Natural killer cell (primary cell): ENCODE results near the gene SPHK2. TPM values are rescaled to one million over a fixed set of nuclear protein-coding genes. Genes with fewer than 3 reads are reported as not detected.

Experiments used
- ATAC-seq, 3 donors: fragments of 150-1000 bp in 2 of 3; fragments of 200-7000 bp in 1 of 3; cut with Tn5 transposase; 1 replicate in 1 of 3; 2 replicates in 2 of 3; pipeline ENCODE4 v1.10.0; 2021; ENCODE audit warnings: mild to moderate bottlenecking in 2 of 3, moderate library complexity in 2 of 3
- DNase-seq, 2 donors: peaks; one replicate each; pipeline versions ENCODE4 v3.0.0 to v3.0.0-alpha.2; 2013 to 2021; ENCODE audit warnings: mixed read lengths in 1 of 2
- H3K27ac ChIP-seq: one replicate; pipeline ENCODE4 v1.5.1; 2013; ENCODE audit warnings: mild to moderate bottlenecking, low read length
- H3K27me3 ChIP-seq: one replicate; pipeline ENCODE4 v1.6.1; 2013; ENCODE audit warnings: low read length; ENCODE audit not compliant: control insufficient read depth, insufficient read depth
- H3K36me3 ChIP-seq: one replicate; pipeline ENCODE4 v1.6.1; 2013; ENCODE audit warnings: low read length; ENCODE audit not compliant: control insufficient read depth, insufficient read depth
- H3K4me1 ChIP-seq: one replicate; pipeline ENCODE4 v1.6.1; 2013; ENCODE audit warnings: low read length; ENCODE audit not compliant: control insufficient read depth, insufficient read depth
- H3K4me3 ChIP-seq: one replicate; pipeline ENCODE4 v1.5.1; 2013; ENCODE audit warnings: low read length
- H3K9me3 ChIP-seq: one replicate; pipeline ENCODE4 v1.6.1; 2013; ENCODE audit warnings: low read length; ENCODE audit not compliant: control insufficient read depth, insufficient read depth
- H3K27ac Mint-ChIP-seq, 2 donors: one replicate each; pipeline ENCODE4 v1.8.0; 2022; ENCODE audit warnings: mild to moderate bottlenecking in 2 of 2, mixed read lengths in 2 of 2, moderate library complexity in 1 of 2
- H3K27me3 Mint-ChIP-seq, 2 donors: one replicate each; pipeline ENCODE4 v1.8.0; 2022; ENCODE audit warnings: low read depth in 2 of 2, mixed read lengths in 2 of 2
- H3K36me3 Mint-ChIP-seq: one replicate; pipeline ENCODE4 v1.8.0; 2022; ENCODE audit warnings: mixed read lengths
- H3K4me1 Mint-ChIP-seq, 2 donors: one replicate each; pipeline ENCODE4 v1.8.0; 2022; ENCODE audit warnings: mixed read lengths in 2 of 2
- H3K4me3 Mint-ChIP-seq: one replicate; pipeline ENCODE4 v1.8.0; 2022; ENCODE audit warnings: mild to moderate bottlenecking, moderate library complexity, mixed read lengths
- H3K9me3 Mint-ChIP-seq, 2 donors: one replicate each; pipeline ENCODE4 v1.8.0; 2022; ENCODE audit warnings: mixed read lengths in 2 of 2
- WGBS: methylation state at CpG from one replicate; pipeline ENCODE4 v1.1.7; 2013; ENCODE audit warnings: missing lambda C conversion rate; ENCODE audit not compliant: insufficient coverage; 5-methylcytosine and 5-hydroxymethylcytosine counted together
- intact Hi-C: fragments of 100-400 bp; cut with micrococcal nuclease; formaldehyde crosslinking; loops from one replicate; pipeline ENCODE4 v1.14.2; 2022
- total RNA-seq, 4 donors: library from RNA; stranded (reverse); fragments of 120-200 nt in 1 of 4; gene quantifications; one replicate each; pipeline versions ENCODE4 v1.2.3 to v1.2.4, GENCODE V29; 2013 to 2022
- TF ChIP-seq, protein P1 (sequence below): fragments of 200-600 bp; IDR thresholded peaks from one replicate; pipeline ENCODE4 v1.8.0; 2022; ENCODE audit warnings: antibody characterized with exemption

The SPHK2 gene
- total RNA-seq, 3 donors from 2014 or later (not counting 1 experiment from before 2014, with no cell fraction given): 18.6 to 28.3 (median 23.2) TPM

DNA sequence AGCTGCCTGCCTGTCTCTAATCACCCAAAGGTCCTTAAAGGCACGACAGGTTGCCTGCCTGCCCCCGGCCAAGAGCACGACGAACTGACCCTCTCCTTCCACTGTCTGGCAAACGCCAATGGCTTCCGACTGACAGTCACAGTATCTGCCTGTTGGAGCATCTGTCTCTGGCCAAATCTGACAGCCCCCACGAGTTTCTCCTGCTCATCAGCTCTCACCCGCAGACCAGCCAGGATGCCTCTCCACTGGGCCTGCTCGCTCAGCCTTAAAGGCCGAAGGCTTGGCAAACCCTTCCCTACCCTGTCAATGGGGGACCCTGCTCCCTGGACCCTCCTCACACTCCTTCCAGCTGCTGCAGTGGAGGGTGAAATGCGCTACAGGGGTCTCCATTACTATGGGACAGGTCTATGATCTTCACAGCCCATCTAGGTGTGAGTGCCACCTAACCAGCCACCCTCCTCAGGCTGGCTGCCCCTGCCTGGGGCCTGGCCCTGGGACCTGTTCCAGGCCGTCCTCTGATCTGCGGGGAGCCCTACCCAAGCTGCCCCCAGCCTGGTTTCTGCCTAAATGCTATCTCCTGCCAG, 5.4 kb upstream of the SPHK2 start:
- Histone ChIP-seq H3K9me3 (no peaks in the 10 kb centered on the region), H3K27me3 (no peaks in the 10 kb centered on the region), H3K27ac (no peak overlapping the region), H3K4me3 (no peak overlapping the region), H3K36me3 (peaks cover 33% of the 10 kb centered on the region), H3K4me1 (peaks cover 28% of the 10 kb centered on the region)
- H3K4me1 Mint-ChIP-seq: peaks cover 22 to 27% of the 10 kb centered on the region in 2 donors
- no peaks in the 10 kb centered on the region for H3K9me3 Mint-ChIP-seq
- H3K27ac Mint-ChIP-seq: peak overlapping the region; percentile 59 to 63
- TF ChIP-seq, protein P1, sequence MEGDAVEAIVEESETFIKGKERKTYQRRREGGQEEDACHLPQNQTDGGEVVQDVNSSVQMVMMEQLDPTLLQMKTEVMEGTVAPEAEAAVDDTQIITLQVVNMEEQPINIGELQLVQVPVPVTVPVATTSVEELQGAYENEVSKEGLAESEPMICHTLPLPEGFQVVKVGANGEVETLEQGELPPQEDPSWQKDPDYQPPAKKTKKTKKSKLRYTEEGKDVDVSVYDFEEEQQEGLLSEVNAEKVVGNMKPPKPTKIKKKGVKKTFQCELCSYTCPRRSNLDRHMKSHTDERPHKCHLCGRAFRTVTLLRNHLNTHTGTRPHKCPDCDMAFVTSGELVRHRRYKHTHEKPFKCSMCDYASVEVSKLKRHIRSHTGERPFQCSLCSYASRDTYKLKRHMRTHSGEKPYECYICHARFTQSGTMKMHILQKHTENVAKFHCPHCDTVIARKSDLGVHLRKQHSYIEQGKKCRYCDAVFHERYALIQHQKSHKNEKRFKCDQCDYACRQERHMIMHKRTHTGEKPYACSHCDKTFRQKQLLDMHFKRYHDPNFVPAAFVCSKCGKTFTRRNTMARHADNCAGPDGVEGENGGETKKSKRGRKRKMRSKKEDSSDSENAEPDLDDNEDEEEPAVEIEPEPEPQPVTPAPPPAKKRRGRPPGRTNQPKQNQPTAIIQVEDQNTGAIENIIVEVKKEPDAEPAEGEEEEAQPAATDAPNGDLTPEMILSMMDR: no peak
- no peak overlapping the region for H3K4me3 Mint-ChIP-seq
- intact Hi-C loops: no loop called here
- no peaks in the 10 kb centered on the region for H3K27me3 Mint-ChIP-seq
- no peak for ATAC-seq
- H3K36me3 Mint-ChIP-seq: no peaks in the 10 kb centered on the region
- DNase-seq: no peak
- WGBS: 85% methylated on average over 13 of the region's 13 CpGs

GRCh38 chr19:48614436-48615230, 4.7 kb upstream of the SPHK2 start, which contains the start of gene FAM83E:
FAM83E (minus strand) TSS chr19:48615076; CDS start chr19:48613372, 1,704 bp downstream.
- TF ChIP-seq, protein P1: no peak
- intact Hi-C loops: no loop called here
- Histone ChIP-seq H3K4me3 (no peak within 1 kb of the TSS), H3K27ac (no peak within 1 kb of the TSS), H3K27me3 (no peaks in the 10 kb centered on the region), H3K9me3 (no peaks in the 10 kb centered on the region), H3K36me3 (peaks cover 33% of the 10 kb centered on the region), H3K4me1 (peaks cover 31% of the 10 kb centered on the region)
- 83% methylated on average over 30 of the region's 31 CpGs for WGBS
- ATAC-seq (no peak), DNase-seq (no peak)
- peak within 1 kb of the TSS; percentile 4 for H3K4me3 Mint-ChIP-seq
- H3K4me1 Mint-ChIP-seq: peaks cover 29 to 32% of the 10 kb centered on the region in 2 donors
- H3K27ac Mint-ChIP-seq: peak within 1 kb of the TSS; percentile 59 to 63
- no peaks in the 10 kb centered on the region for H3K27me3 Mint-ChIP-seq
- no peaks in the 10 kb centered on the region for H3K9me3 Mint-ChIP-seq
- H3K36me3 Mint-ChIP-seq: no peaks in the 10 kb centered on the region

DNA sequence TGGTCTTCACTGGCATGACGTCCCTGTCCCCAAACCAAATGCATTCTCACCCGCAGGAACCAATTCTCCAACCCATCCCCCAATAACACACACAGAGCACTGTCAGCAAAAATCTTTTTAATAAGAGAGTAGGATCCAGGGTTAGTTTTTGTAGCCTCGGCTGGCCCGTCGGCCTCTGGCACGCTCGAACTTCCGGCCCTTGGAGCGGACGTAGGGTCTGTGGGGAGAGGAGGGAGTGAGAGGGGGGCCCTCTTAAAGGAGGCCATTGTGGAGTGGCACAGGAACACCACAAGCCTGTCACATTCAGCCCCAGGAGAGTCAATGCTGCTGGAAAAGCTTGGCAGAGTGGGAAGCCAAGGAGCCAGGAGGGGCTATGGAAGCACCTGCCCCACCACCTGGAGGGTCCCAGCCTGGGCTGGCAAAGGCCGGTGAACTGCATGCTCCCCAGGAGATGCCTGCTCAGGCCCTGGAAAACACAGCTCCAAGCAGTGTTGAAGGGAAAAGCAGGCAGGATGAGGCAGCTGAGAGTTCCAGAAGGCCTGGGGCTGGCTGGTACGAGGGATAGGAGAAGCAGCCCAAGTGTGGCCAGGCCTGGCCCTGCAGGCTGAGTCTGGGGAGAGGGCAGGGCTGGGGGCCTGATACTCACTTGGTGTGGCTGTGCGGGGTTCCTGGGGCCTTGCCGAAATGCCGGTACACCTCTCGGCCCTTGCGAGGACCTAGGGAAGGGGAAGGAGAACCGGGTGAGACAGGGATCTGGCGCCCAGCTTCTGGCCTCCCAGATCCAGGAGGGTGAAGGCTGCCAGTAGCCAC, 3.9 kb upstream of the SPHK2 start:
- Histone ChIP-seq H3K27ac (no peak overlapping the region), H3K27me3 (no peaks in the 10 kb centered on the region), H3K4me1 (peaks cover 38% of the 10 kb centered on the region), H3K36me3 (peaks cover 33% of the 10 kb centered on the region), H3K9me3 (no peaks in the 10 kb centered on the region), H3K4me3 (no peak overlapping the region)
- H3K36me3 Mint-ChIP-seq: no peaks in the 10 kb centered on the region
- intact Hi-C loops: no loop called here
- DNase-seq (no peak), ATAC-seq (no peak)
- peaks cover 36 to 40% of the 10 kb centered on the region in 2 donors for H3K4me1 Mint-ChIP-seq
- H3K27me3 Mint-ChIP-seq: no peaks in the 10 kb centered on the region
- H3K9me3 Mint-ChIP-seq: no peaks in the 10 kb centered on the region
- peak overlapping the region in 1 of 2 donors; percentile 63 for H3K27ac Mint-ChIP-seq
- TF ChIP-seq, protein P1: no peak
- H3K4me3 Mint-ChIP-seq: peak overlapping the region; percentile 4
- 94% methylated on average over 17 of the region's 19 CpGs for WGBS
